Measurements from ENCODE around the gene PDZRN3. TPM values are rescaled to one million over a fixed set of nuclear protein-coding genes. Genes with fewer than 3 reads are reported as not detected.

PDZRN3 gene
- total RNA-seq, 1 donor from 2014 or later: 0.76 TPM

DNA sequence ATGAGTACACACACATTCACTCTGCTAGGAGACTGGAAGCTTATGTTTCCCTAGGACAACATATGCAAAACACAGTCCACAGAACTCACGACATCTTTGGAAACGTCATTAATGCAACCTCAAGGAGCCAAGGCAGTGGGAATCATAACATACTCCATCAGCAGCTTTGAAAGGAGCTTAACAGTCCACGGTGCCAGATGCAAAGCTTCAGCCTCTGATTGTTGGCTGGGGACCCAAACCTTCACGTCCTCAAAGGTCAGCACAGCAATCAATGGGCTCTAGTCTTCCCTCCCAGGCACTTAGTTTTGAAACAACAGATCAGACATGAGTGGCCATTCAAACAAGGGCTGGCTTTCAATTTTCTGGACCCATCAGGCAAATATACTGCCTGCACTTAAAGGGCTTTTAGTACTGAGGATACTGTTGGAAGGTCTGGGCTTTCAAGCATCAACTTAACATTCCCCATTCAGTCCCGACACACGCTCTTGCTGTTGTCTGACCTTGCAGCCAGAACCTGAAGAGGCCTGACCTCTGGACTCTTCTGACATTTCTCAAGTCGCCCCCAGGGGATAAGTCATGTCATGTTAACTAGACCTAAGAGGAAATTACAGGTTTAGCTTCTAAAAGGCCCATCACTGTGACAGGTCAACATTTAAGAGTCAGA lies 223.0 kb downstream of the PDZRN3 start:
- no peak for DNase-seq (ENCODE audit: extremely low read depth, low read depth, low spot score)

DNA sequence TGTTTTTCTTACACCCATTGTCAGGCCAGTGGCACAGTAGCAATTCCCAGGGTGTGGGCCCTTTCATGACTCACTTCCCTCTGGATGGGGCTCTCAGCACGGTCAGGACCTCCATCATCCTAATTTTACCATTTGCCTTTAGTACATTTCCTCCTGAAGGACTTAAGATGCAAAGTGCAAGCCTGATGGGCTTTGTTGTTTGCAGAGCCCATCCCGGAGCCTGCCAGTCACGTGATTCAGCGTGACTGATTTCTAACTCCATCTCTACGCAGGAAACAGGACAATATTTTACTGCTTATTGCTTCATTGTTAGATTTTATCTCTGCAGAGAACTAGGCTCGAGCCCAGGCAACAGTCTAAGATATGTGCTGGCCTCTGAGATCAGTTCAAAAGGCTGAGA lies 223.7 kb downstream of the PDZRN3 start:
- no peak for DNase-seq (ENCODE audit: extremely low read depth, low read depth, low spot score)

DNA sequence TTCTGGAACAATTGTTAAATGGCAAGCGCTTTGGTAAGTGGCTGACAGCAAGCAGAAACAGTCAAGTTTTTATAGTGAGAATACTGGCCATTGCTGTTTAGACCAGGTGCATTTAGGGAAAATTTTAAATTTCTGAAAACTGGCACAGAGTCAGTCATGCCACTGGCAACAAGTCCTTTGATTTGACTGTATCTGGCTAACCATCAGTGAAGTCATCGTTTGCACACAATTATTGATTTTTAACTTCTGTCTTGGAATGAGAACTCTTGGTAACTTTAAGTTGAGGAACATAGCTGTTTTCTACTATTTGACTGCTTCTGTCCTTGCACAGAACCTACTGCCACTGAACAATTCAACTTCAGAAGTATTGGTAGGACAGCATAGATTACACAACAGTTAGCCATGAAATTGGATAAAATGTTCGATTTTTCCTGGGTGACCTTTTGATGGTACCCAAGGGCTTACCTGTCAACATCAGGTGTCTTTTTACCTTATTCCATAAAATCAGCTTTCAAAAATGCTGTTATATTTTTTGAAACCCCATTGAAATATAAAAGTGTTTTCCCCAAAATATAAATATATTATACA lies 225.0 kb downstream of the PDZRN3 start:
- DNase-seq (ENCODE audit: extremely low read depth, low read depth, low spot score): no peak

DNA sequence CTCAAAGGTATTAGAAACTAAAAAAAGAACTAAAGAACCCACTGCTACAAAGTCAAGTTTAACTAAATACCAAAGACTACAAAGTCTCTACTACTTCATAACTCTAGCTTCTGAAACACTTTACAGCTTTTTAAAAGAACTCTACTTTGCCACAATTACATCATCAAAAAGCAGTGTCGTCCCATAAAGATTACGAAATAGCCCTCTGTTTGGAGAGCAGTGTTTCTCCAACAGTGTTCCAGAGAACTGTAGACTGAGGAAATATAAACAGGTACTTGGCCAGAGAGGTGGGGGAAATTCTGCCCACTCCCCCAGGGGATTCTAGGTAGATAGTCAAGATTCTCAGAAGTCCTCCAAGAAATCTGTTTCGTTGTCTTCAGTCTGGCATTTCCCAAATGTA lies 225.6 kb downstream of the PDZRN3 start:
- no peak for DNase-seq (ENCODE audit: extremely low read depth, low read depth, low spot score)

DNA sequence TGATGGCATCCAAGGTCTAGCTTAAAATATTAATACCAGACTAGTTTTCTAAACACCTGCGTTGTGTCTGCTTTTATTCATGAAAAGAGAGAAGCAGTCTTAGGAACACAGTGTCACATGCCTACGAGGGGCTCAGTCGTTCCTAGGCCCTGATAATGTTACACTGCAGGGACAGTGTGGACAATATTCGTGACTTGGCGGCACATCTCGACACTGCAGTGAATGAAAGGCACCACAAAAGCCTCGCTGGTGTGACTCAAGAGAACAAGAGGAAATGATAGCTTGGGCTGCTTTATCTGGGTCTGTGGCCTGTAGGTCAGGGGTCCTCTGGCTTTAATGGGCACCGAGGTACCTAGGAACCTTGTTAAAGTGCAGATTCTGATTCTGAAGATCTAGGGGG lies 226.7 kb downstream of the PDZRN3 start:
- no peak for DNase-seq (ENCODE audit: extremely low read depth, low read depth, low spot score)

DNA sequence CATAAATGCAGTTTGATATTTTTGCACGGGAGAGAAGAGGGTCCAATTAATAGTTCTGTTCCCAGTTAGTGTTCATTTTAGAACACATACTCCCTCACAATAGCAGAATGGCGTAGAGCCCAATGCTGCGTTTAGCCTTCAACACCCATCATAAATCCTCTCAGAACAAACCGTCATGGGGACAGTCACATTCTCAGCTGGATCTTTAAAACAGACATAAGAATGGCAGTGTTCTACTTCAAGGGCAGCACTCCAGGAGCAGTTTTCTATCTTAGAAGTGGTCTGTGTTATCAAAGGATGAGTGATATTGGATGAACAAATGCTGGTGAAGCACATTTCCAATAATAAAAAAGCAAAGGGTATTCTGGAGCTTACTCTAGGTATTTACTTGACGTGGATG lies 230.5 kb downstream of the PDZRN3 start:
- DNase-seq (ENCODE audit: extremely low read depth, low read depth, low spot score): no peak

DNA sequence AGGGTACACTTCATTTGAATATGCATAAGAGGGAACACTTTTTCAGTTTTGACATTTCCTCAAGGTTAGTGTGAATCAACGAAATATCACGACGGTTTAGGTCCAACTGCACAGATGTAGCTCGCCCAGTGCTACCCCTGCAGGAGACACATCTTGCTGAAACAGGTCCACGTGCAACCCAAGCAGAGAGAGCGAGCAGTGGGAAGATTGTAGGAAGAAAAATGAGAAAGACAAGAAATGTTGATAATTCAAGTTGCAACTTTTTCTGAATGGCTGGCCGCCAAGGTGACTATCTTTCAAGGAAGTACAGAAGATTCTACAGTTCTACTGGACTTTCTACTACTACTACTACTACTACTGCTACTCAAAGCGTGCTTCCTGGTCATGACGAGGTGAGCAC lies 231.7 kb downstream of the PDZRN3 start:
- no peak for DNase-seq (ENCODE audit: extremely low read depth, low read depth, low spot score)

DNA sequence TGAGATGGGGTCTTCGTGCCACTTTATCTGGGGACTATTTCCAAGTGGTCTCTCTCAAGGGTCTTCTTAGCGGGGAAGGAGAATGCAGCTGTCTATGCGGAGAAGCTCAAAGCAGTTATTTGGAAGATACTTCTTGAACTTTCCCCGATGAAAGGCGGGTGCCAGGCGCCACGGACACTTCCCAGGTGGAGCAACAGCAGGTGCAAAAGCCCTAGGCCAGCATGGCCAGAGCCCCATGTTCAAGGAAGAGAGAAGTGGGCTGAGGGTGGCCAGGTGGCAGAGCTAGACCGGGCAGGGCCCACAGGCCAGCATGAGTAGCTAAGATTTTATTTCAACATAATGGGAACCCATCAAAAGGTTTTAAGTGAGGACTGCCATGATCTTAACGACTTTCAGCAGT lies 232.8 kb downstream of the PDZRN3 start:
- DNase-seq (ENCODE audit: extremely low read depth, low read depth, low spot score): no peak

DNA sequence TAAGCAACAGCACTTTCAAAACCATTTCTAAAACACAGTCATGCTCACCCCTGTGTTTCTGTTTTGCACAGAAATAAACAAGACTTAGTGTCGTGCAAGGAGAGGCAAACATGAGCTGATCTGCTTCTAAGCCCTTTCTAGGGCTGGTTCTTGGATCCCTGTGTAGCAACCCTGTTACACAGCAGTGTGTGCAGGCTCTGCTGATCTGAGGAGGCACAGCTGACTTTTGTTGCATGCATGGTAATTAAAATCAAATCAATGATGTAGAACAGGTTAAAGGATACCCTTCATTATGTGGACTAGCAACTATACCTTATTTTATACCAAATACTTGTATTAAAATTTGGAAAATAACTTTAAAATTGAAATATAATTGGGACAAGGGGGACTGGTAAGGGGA lies 234.8 kb downstream of the PDZRN3 start:
- no peak for DNase-seq (ENCODE audit: extremely low read depth, low read depth, low spot score)

DNA sequence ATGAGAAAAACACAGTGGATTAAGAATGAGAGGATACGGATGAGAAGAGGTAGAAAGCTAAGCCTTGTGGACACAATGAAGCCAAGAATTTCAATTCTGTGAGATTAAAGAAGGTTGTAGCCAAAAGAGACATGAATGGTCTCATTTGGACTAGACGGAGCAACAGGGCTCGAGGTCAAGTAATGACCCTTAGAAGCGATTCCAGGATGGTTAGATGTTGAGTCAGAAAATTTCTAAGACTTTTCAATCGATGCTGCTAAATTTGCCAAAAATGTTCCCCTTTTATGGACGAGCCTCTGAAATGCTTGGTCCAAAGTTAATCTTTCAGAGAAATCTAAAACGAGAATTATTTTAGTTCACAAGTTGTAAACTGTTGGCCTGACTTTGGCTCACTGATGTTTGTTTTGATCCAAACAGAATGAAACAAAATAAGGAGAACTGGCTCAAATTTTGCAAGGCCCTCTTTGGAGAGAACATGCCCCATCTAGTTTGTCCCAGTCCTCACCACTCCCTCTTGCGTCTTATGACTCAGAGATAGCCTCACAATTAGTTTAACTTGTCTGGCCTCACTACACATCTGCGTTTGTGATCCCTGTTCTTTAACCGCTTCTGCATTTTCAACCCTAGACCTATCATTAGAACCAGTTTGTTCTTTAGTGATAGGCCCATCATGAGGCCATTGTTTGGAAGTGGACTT lies 235.5 kb downstream of the PDZRN3 start:
- DNase-seq (ENCODE audit: extremely low read depth, low read depth, low spot score): no peak

DNA sequence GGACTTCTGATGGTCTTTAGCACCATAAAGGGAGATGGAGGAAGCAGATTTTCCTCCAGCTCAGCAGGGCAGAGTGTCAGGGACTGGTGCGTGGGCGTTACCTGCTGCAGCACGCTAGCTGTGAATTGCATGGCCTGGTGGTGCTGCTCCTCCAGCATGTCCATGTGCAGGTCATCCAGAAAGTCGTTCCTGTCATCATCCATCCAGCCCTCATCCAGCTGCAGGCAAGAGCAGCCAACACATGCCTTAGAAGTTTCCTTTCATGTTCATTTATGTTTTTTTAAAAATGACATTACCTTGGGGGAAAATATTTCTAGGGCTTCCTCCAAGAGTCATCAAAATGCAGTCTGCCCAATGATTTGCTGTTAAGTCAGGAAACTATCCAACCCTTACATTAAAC lies 239.2 kb downstream of the PDZRN3 start:
- DNase-seq (ENCODE audit: extremely low read depth, low read depth, low spot score): no peak

DNA sequence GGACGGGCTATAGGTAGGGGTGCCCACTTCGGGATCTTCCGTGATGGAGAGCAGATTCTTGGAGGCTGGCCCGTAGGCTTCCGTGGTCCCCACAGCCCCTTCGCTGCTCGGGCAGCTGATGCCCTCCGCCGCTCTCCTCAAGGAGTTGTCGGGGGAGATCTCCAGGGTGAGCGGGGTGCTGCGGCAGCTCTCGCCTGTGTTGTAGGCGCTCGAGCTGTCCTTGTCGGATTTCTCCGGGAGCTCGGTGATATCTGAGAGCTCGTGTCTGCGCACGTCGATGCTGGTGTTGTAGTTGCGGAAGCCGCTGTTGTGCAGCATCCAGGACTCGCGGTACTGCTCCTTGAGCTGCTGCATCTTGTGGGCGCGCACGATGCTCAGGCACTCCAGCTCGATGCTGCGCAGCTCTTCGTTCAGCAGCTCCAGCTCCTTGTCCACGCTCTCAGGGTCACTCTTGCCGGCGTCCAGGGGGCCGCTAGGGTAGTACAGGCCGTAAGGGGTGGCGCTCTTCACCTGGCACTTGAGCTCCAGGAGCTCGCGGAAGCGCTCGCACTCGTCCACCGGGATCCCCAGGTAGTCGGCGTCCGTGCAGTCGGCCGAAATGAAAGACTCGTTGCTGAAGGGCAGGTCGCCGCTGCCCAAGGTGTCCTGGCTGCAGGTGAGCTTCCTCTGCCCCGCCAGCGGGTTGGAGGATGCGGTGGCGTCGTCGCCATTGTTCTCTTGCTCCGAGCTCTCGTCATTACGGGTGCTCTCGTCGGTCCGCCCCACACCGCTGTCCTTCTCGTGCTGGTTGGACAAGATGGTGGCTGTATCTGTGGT lies 240.4 kb downstream of the PDZRN3 start:
- no peak for DNase-seq (ENCODE audit: extremely low read depth, low read depth, low spot score)

DNA sequence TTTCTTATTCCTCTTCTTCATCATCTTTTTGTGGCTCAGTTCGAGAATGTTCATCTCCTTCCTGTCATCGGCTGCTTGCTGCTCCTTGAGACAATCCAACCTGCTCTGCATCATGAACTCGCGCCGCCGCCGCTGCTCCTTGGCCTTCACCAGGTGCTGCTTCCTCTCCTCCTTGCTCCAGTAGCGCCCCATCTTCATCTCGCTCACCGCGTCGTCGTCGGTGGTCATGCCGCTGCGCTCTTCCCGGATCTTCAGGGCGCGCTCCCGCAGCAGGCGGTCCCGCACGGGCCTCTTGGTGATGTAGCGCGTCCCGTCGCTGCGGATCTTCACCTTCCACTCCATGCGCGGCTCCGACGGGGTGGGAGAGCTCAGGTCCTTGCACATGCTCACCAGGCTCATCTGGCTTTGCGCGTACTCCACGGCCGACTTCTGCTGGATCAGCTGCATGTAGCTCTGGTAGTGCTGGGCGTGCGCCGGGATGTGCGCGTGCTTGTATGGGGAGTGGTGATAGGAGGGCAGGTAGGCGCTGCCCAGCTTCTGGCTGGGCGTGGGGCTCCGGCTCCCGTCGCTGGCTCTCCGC lies 241.2 kb downstream of the PDZRN3 start:
- DNase-seq (ENCODE audit: extremely low read depth, low read depth, low spot score): no peak

DNA sequence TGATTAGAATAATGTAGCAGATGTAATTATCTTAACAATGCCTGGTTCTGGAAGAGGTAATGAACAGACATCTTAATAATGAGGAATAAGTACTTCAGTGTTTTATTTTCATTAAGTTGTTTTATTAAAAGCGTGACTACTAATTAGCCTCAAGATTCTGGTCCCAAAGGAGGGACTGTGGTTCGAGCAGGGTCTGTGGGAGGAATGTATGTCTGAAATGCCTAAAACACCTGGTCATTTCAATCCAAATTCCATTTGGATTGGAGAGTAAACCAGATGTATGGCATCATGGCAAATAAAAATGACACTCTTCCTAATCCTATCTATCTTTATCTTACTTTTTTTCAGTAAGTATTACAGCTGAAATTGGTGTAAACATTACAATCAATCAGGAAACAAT lies 243.2 kb downstream of the PDZRN3 start:
- no peak for DNase-seq (ENCODE audit: extremely low read depth, low read depth, low spot score)

DNA sequence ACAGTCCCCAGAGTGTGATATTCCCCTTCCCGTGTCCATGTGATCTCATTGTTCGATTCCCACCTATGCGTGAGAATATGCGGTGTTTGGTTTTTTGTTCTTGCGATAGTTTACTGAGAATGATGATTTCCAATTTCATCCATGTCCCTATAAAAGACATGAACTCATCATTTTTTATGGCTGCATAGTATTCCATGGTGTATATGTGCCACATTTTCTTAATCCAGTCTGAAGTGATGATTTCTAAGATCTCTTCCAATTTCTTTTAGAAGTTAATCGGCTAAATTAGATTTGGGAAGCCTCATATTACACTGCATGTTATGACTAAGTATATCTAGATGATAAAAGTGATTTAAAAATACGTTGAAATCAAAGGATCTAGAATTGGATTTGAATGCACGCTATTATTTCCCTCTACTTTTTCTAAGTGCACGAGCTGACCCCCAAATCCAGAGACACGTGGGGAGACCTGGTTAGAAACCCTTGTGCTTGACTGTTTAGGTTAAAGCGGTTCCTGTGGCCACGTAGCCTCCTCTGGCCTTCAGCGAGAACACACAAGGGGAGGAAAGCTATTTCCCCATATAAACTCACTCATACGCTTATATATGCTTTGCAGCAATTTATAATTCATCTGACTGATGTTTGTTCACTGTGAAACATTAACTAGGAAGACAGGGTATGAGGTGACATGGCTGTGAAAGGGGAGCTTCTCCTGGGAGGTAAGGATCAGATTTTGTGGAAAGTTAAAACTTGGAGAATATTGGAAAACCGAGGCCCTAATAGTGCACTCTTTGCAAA lies 243.8 kb downstream of the PDZRN3 start:
- no peak for DNase-seq (ENCODE audit: extremely low read depth, low read depth, low spot score)

DNA sequence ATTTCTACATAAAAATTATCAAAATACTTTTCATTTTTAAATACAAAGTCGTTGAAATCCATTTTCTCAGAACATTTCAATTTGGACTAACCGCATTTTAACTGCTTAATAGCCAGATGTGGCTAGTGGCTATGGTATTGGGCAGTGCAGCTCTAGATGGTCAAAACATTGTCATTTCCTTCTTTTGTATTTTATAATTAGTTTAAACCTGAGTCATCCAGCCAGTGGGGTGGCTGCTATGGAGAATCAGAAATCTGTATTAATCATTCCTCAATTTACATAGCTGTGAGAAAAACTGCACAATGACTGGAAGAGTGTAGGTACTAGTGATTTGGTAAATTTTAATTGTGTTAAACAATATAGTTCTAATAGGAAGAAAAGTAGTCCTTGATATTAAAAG lies 245.3 kb downstream of the PDZRN3 start:
- no peak for DNase-seq (ENCODE audit: extremely low read depth, low read depth, low spot score)

DNA sequence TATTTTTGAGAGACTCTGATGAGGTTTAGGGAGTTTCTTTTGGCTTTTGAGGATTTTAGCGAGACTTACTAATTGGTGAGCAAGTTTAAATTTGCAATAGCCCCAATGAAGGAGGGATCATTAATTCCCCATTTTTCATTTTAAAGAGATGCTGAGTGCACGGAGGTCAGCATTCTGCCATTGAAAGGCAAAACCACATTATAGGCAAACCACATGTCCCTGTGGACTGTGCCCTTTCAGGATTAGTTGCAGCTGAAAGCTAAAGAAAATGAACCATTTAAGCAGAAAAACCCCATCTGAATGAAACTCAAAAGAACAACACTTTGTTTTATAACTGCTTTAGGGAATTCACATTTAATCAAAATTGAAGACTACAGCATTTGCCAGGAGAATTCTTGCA lies 246.5 kb downstream of the PDZRN3 start:
- DNase-seq (ENCODE audit: extremely low read depth, low read depth, low spot score): no peak

DNA sequence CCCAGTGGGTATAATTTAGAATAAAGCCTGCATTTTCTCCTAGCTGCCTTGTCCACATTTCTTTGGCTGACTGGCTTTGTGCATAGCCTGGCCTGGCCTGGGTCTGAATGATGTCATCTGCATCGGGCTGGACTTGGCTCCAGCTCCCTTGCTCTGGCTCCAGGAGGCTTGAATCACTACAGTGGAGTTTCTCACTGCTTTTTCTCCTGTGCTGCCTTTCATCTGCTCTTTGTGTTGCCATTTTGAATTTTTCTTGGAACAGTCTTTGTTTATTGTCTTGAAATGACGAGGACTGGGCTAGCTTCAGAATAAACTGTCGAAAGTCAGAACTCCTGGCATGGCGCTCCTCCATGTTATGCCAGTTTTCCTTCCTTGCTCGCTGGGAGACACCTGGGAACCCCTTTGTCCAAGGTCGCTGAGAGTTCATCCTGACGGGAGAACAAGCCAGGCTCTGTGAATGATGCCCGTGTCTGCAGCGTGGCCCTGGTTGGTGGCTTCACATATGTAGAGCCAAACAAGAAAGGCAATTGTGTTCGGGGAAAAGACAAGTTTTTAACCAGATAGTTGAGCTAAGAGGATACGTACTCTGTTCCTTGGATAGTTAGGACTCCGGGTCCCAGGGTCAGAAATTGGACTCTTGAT lies 258.9 kb downstream of the PDZRN3 start:
- no peak for DNase-seq (ENCODE audit: extremely low read depth, low read depth, low spot score)

DNA sequence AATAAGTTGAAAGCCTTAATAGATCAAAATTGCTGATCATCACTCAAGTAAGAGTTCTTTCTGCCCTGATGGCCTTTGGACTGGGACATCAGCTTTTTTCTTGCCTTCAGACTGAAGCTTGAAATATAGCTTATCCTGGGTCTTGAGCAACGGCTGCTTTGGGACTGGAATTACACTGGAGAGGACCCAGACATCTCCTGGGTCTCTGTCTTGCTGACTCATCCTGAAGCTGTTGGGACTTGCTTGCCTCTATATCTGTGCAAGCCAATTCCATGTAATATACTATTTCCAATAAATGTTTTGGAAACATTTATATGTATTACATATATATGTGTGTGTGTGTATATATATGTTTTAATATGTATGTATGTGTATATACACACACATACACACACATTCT lies 260.2 kb downstream of the PDZRN3 start:
- no peak for DNase-seq (ENCODE audit: extremely low read depth, low read depth, low spot score)

DNA sequence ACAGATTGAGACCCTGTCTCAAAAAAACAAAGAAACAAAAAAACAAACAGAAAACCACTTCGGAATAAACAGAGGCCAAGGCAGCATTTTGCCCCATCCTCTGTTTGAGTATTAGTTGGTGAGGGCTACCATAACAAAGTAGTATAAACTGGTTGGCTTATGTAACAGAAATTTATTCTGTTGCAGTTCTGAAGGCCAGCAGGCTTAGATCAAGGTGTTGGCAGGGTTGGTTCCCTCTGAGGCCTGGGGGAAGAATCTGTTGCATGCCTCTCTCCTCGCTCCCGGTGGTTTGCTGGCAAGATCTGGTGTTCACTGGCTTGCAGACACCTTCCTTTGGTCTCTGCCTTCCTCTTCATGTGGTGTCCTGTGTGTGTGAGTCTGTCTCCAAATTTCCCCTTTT lies 261.6 kb downstream of the PDZRN3 start:
- DNase-seq (ENCODE audit: extremely low read depth, low read depth, low spot score): no peak

All from glomerular endothelial cell (primary cell).